Stimulated activated CD4-positive, alpha-beta T cell treated with anti-CD3 and anti-CD28 coated beads, Interleukin-2, amount 100 ng/mL, for 24 hours (primary cell): Measurements from ENCODE around the gene TMEM232.
"Not testable (repeated sequence)": the region's sequence is repeated elsewhere in the genome, so short reads cannot be mapped to it uniquely, and the experiment has no call there.

Source experiments
- DNase-seq, 2 donors: peaks; one replicate each; pipeline ENCODE4 v3.0.0-alpha.2; 2020

The TMEM232 gene

DNA sequence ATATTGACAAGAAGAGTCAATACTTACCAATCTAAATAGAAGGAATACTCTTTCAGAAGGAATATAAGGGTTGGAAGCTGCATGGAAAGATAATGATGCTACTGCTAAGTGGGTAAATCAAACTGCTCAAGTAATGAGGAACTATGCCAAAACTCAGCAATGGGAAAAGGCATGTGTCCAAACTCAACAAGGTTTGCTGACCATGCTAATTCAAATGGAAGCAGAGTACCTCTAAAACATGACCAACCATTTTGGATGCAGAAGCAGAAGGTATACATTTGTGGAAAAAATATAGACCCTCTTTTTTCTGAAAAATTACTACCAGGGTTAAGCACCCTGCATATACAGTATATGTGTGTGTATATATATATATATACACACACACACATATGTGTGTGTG lies 21.1 kb downstream of the TMEM232 start:
- DNase-seq: no peak

DNA sequence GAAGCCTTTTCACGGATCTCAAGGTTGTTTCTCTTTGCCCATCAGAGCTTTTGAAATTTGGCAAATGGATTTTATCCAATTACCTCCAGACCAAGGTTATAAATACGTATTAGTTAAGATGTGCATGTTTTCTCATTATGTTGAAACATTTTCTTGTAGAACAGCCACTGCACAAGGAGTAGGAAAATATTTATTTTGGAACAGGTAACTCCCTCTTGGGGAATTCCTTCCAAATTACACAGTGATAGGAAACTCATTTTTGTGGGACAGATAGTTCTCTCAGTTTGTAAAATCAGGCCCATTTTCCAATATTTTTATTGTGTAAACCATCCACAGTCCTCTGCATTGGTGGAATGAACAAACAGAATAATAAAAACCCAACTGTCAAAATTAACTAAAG lies 23.0 kb downstream of the TMEM232 start:
- DNase-seq: no peak

DNA sequence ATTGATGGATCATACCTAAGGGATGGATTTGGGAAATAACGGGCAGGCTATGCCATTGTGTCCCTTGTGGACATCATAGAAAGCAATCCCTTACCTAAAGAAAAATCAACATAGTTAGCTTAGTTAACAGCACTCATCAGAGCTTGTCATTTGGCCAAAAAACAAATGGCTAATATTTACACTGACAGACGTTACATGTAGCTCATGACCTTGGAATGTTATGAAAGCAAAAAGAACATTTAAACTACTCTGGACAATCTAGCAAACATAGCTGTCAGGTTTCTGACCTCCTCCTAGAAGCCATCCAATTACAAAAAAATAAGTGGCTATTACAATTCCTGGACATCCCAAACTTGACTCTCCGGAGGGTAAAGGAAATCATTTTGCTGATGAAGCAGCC lies 23.8 kb downstream of the TMEM232 start:
- DNase-seq: no peak

DNA sequence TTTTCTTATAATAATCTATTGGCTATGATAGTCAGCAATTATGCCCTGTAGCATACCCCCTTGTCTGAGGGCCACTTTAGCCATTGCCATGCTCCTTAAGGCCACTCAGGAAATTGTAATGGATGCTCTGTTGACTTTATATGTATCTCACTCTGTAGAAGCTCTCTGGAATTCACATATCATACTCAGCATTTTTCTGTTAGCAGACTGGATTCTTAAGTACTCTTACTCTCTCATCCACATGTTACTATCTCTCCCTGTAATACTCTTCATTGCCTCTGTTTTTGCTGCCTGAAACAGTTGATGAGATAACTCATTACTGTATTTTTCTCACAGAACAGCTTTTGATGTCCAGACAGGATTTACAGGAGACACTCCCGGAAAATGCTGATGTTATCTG lies 24.2 kb downstream of the TMEM232 start:
- no peak for DNase-seq

DNA sequence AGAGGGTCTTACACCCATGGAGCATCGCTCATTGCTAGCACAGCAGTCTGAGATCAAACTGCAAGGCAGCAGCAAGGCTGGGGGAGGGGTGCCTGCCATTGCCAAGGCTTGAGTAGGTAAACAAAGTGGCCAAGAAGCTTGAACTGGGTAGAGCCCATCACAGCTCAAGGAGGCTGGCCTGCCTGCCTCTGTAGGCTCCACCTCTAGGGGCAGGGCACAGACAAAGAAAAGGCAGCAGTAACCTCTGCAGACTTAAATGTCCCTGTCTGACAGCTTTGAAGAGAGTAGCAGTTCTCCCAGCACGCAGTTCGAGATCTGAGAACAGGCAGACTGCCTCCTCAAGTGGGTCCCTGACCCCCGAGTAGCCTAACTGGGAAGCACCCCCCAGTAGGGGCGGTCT lies 33.8 kb downstream of the TMEM232 start:
- DNase-seq: not testable (repeated sequence)

DNA sequence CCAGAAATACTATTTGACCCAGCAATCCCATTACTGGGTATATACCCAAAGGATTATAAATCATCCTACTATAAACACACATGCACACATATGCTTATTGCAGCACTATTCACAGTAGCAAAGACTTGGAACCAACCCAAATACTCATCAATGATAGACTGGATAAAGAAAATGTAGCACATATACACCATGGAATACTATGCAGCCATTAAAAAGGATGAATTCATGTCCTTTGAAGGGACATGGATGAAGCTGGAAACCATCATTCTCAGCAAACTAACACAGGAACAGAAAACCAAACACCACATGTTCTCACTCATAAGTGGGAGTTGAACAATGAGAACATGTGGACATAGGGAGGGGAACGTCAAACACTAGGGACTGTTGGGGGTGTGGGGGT lies 35.9 kb downstream of the TMEM232 start:
- not testable (repeated sequence) for DNase-seq

DNA sequence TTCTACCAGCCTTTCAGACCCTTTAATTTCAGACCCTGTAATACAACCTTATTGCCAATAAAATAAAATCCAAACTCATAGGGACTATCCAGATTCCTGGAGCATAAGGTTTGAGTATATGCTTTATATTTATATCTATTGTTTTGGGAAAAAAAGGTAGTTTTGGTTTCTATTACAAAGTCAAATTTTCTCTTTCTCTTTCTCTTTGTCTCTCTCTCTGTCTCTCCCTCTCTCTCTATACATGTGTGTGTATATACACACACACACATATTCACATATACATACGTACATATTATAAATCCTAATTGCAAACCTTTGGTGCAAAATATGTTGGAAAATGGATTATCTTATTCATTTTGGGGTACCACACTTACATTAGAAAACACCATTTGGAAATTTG lies 39.0 kb downstream of the TMEM232 start:
- DNase-seq: no peak

DNA sequence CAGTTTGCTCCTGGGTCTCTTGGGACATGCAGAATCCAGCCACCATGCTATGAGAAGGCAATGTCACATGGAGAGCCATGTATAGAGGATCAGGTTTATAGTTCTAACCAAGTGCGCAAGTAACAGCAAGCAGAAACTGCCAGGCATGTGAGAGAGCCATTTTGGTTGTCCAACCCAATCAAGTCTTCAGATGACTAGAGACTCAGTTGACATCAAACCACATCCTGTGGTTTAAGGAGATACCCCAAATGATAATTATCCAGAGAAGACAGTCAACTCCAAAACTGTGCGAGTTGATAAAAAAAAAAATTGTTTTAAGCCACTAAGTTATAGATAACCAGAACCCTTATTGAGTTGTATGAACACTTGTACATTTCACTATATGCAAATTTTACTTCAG lies 40.2 kb downstream of the TMEM232 start:
- DNase-seq: no peak

DNA sequence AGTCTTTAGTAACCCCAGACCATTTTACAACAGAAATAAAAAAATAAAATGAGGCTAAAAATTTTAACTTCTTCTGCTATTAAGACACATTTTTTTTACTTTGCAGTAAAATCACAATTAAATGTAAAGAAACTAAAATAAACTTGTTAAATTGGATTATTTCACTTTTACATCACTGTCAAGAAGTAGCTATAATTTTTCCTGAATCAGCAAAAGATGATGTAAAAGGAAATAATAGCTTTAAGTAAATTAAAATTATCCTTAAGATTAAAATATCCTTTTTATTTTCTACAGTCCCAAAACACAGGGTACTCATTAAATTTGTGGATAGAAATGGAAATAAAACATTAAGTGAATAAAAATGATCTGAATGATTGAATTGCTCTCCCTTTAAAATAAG lies 44.5 kb downstream of the TMEM232 start:
- no peak for DNase-seq

DNA sequence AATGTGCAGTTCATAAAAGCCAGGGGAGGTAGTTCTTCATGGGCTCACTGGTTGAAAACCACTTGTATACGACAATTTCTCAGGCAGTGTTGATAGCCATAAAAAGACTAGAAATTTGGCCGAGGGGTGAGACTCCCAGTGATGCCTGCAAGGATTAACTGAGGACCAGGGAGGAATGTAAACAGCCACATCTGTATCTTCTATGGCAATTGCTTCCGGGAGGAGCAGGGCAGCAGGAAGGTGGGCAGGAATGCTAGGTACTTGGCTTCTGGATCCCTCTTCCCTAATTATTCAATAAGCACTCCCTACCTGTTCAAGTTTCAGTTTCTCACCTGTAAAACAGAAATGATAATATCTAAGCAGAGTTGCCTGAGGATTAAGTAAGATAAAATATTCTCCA lies 45.4 kb downstream of the TMEM232 start:
- DNase-seq: no peak

DNA sequence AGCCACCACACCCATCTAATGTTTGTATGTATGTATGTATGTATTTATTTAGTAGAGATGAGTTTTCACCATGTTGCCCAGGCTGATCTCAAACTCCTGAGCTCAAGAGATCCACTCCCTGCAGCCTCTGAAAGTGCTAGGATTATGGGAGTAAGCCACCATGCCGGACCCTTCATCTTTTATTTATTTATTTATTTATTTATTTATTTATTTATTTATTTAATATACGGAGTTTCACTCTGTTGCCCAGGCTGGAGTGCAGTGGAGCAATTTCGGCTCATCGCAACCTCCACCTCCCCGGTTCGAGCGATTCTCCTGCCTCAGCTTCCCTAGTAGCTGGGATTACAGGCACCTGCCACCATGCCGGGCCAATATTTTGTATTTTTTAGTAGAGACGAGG lies 49.9 kb downstream of the TMEM232 start:
- not testable (repeated sequence) for DNase-seq

DNA sequence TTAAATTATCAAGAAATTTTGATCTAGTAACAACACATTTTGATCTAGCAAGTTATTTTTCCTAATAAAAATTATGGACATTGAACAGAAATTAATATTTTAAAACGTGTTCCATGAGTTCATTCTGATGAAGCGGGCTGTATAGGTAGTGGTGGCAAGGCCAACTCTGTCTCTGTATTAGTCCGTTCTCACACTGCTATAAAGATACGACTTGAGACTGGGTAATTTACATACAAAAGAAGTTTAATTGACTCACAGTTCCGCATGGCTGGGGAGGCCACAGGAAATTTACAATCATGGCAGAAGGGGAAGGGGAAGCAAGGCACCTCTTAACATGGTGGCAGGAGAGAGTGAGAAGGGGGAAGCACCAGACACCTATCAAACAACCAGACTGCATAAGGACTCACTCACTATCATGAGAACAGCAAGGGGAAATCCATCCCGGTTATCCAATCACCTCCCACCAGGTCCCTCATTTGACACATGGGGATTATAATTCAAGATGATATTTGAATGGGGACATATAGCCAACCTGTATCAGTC lies 61.2 kb downstream of the TMEM232 start:
- DNase-seq: no peak

DNA sequence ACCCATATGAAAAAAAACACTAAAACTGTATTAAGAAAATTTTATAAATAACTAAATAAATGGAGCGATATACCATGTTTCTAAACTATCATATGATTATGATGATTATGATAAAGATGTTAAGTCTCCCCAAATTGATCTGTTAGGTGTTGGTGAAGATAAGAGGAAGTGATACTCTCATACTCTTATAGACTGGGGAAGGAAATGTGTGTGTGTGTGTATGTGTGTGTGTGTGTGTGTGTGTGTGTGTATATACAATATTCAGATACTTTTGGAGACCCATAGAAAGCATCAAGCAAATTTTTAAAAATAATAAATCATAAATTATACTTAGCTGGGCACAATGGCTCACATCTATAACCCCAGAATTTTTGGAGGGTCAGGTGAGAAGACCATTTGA lies 62.9 kb downstream of the TMEM232 start:
- no peak for DNase-seq

DNA sequence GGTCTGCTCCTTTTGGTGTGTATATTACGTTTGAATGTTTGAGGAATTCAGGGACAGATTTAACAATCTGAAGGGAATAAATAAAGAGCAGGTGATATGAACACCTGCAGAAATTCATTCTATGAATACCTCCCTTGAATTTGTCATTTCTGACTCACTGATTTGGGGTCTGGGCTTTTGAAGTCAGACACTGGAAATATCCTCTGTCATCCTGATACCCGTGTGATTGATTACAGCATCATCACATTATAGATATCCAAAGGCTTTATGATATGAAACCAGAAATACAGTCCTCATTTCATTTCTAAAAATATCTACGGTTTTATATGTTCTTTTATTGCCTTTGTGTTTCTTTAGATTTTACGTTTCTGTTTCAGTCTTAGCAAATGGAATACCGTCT lies 68.5 kb downstream of the TMEM232 start:
- DNase-seq: no peak

DNA sequence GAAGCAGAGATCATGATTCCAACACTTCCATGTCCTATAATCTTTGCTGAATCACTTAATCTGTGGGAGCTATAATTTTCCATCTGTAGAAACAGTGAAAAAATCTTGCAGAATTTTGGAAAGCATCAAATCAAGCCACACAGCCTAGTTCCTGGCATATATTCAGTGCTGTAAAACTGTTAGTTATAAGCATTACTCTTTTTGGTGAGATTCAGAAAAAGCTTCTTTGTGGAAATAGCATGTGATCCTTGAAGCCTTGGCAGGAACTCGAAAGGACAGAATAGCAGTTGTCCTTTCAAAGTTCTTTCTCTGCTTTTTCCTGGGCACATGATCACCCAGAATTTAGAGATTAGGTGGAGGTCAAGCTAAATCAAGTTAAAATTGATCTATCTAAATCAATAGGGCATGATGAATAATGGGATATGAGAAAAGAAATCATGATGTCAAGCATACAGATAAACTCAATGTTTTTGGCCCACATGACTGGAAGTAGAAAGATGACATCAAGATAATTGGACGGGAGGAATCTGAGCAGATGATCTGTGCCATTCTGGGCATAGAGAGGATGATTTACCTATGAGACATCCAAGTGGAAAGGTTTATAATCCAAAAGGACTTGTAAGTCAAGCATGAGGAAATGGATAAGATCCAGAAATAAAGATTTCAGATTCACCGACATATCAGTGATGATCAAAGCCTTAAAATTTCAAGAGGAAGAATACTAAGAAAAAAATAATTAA lies 73.1 kb downstream of the TMEM232 start:
- DNase-seq: no peak

DNA sequence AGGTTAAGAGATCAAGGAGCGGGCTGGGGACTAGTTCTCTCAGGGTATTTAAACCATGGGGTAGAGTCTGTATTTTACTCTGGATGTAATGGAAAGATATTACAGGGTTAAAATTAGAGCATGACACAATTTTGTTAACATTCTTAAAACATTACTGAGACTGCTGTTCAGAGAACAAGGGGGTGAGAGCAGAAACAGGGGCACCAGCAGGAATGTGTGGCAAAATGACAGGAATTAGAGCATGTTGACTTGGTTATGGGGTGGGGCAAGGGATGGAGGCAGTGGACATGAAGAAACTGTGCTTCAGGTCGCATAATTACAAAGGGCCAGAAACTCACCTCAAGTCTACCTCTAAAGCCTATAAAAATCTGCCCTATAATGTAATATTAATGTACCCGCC lies 75.0 kb downstream of the TMEM232 start:
- DNase-seq: no peak

DNA sequence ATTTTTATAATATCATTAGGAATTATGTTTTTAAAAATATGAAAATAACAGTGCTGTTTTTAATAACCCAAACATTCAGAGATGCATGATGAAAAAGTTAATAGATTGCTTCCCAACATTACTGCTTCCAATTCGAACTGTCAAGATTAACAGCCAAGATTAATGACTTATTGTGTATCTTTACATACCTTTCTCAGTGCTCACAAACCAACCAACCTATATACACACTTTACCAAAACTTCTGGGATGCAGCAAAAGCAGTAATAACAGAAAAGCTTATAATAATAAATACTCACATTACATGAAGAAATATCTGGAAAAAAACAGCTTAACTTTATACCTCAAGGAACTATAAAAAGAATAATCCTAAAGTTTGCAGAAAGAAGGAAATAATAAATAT lies 82.1 kb downstream of the TMEM232 start:
- DNase-seq: no peak

DNA sequence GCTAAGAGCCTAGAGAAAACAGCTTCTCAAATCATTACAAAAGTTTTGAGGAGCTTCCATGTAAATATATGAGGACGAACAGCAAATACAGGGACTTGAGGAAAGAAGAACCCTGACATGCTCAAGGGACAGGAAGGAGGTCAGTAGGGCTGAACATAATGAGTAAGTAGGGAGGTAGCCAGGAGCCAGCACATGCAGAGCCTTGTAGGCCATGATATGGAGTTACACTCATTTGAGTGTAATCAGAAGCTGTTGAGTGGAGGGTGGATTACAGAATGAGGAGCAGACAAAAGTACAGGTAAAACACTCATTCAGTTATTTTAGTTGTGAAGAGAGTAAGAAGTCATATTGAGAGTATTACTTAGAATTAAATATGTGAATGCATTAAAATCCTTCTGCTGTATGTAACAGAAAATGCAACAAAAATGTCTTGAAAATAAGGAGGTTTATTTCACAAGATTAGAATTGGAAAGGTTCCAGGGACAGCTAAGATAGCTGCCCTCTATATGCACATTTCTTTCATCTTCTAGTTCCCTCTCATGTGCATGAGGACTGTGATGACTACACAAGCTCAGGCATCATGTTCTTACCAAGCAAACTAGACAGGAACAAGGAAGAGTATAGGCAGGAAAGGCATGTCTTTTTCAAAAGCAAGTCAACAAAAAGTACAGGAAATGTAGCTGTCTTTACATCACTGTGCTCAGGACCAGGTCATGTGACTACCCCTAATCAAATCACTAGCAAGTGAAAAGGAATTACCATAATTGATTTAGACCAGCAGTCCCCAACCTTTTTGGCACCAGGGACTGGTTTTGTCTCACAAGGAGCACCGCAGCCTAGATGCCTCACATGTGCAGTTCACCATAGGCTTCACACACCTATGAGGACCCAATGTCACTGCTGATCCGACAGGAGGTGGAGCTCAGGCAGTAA lies 87.2 kb downstream of the TMEM232 start:
- no peak for DNase-seq

DNA sequence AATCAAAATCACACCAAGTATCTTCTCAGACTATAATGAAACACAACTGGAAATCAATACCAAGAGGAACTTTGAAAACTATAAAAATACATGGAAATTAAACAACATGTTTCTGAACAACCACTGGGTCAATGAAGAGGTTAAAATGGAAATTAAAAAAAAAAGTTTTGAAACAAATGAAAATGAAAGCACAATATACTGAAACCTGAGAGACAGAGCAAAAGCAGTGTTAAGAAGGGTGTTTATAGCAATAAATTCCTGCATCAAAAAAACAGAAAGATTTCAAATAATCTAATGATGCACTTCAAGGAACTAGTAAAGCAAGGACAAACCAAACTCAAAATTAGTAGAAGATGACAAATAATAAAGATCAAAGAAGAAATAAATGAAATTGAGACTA lies 92.0 kb downstream of the TMEM232 start:
- DNase-seq: no peak

DNA sequence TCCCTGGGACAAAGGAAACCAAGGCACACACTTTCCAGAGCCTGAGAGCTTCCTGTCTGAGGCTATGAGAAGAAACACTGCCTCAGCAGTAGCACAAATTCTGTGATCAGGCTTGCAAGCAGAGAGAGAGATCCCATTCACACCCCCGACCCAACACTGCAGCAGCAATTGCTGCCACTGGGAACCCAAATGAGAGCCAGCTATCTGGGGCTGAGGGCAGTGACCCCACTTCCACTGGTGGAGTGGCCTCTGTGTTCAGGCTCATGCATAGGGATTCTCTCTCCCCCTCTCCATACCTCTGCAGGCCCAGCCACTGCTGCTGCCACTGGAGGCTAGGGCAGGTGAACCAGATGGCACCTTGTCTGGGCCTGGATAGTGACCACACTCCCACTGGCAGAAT lies 95.2 kb downstream of the TMEM232 start:
- no peak for DNase-seq

DNA sequence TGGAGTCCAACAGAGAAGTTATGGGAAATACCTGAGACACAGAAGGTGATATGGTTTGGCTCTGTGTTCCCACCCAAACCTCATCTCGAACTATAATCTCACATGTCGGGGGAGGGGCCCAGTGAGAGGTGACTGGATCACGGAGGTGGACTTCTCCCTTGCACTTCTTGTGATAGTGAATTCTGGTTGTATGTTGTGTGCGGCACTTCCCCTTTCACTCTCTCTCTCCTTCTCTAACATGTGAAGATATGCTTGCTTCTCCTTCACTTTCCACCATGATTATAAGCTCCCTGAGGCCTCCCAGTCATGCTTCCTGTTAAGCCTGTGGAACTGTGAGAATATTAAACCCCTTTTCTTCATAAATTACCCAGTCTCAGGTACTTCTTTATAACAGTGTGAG lies 96.1 kb downstream of the TMEM232 start:
- no peak for DNase-seq

DNA sequence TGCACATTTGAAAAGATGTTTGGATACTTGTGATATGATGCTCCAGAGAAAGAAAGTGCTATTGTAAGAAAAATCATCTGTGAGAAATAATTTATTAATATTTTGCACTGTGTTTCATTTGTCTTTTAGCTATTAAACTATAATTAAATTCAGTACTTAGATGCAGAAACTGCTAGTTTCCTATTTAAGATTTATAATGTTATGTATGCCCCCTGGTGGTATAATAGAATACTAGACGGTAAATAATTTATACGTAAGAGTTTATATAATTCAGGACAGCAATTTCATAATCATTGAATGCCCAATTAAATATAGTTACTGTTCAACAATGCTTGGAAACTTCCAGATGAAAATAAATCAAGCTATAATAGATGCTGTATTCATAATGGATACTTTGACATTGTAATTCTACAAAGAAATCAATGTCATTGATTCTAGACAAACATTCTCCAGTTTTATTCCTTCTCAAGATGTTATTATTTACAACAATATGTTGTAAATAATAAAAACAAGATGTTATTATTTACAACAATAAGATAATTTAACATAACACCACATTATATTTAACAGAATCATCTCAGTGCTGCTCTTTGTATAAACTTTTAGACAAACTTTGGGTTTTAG lies 101.0 kb downstream of the TMEM232 start:
- DNase-seq: no peak

DNA sequence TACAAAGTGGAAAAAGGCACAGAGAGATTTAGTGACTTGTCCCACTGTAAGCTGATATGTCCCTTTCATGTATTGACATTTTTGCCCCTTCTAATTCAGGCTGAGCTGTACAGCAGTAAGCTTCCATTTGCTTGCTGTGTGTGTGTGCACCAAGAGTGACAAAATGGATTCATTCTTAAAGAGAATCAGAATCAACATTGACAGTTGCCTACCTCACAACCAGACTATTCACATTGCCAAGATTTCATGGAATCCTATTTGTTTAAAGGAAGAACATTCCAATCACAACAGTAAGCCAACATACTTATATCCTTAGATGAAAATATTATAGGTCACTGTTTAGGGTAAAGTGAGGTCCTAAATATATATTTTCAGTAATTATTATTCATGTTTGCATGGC lies 102.6 kb downstream of the TMEM232 start:
- no peak for DNase-seq

DNA sequence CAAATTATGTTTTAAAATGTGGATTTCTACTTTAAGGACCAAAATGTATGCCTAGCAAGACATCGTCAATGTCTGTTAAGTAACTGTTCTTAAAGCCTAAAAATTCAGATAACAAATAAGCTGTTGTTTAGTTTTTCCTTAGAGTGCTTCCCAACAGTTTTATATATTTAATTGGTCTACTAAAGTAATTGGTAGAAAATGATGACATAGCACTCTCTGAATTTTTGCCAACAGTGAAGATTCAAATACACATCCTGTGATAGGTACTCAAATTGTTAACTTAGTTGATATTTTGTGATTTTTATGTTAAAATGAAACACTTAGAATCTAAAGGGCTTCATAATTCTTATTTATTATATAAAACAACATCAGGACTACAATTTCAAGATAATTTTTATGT lies 107.5 kb downstream of the TMEM232 start:
- no peak for DNase-seq
